HL-60 (cell line): Measurements from ENCODE around the gene SLPI.
A peak's percentile ranks its signal among the peaks of the same experiment; 100 is the strongest.

Source experiments
- DNase-seq, 2 experiments: peaks; one replicate each; pipeline ENCODE4 v3.0.0-alpha.2; 2010 to 2020; ENCODE audit warnings: low read depth in 1 of 2, low spot score in 1 of 2
- H3K27ac ChIP-seq: fragments of 250-450 bp; sonication (Bioruptor Pico); replicated peaks from 2 replicates; pipeline ENCODE4 v1.5.1; 2020; ENCODE audit warnings: mild to moderate bottlenecking, moderate library complexity
- H3K27me3 ChIP-seq: fragments of 250-450 bp; sonication (Bioruptor Pico); 2 replicates; pipeline ENCODE4 v1.5.1; 2021; ENCODE audit warnings: mild to moderate bottlenecking, moderate library complexity; ENCODE audit not compliant: insufficient read depth, poor library complexity, severe bottlenecking
- H3K4me3 ChIP-seq: replicated peaks from 2 replicates; pipeline ENCODE4 v1.5.1; 2011; ENCODE audit warnings: mild to moderate bottlenecking, control low read depth, low read length; ENCODE audit not compliant: insufficient read depth
- CTCF ChIP-seq: IDR thresholded peaks from one replicate; pipeline ENCODE4 v1.5.1; 2011; ENCODE audit warnings: low read length, control low read depth, inconsistent platforms; ENCODE audit not compliant: insufficient read depth
- GABPA ChIP-seq: IDR thresholded peaks from 2 replicates; pipeline ENCODE4 v1.6.1; 2012; ENCODE audit warnings: low read depth
- POLR2AphosphoS5 ChIP-seq: IDR thresholded peaks from 2 replicates; pipeline ENCODE4 v1.6.1; 2012; ENCODE audit warnings: low read depth
- SPI1 ChIP-seq: IDR thresholded peaks from 2 replicates; pipeline ENCODE4 v1.6.1; 2012; ENCODE audit warnings: low read depth, mild to moderate bottlenecking, borderline replicate concordance
- TF ChIP-seq, protein P1 (sequence below): IDR thresholded peaks from 2 replicates; pipeline ENCODE4 v1.6.1; 2012; ENCODE audit warnings: low read depth; ENCODE audit not compliant: insufficient replicate concordance

Gene SLPI

DNA sequence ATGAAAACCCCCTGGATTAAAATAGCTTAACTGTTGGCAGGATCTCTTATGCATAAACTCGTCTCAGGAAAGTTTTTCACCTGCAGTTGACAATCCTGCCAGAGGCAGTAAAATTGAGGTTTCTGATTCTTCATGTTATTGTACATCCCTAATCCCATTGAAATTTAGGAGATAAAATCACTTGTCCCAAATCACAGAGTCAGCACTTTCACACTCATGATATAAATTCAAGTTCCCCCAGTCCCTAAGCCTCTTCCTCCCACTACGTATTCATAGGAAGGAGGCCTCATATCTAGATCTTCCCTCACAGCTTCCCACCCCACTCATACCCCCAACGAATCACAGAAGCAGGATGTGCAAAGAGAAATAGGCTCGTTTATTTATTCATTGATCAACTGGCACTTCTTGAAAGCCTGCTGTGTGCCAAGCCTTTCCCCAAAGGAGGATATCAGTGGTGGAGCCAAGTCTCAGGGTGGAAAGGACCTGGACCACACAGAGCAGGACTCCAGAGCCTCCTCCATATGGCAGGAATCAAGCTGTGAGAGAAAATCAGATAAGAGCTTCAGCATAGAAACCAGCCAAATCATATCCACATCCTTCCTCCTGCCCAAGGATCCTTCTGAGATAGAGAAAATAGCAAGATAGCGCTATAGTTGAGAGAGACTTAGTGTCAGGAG is 2.3 kb downstream of the SLPI start:
- Histone ChIP-seq H3K27ac (no peak overlapping the region), H3K4me3 (no peak overlapping the region), H3K27me3 (no peaks in the 10 kb centered on the region)
- no peak for DNase-seq
- TF ChIP-seq GABPA (no peak), CTCF (no peak), SPI1 (no peak), POLR2AphosphoS5 (no peak)
- TF ChIP-seq, protein P1, sequence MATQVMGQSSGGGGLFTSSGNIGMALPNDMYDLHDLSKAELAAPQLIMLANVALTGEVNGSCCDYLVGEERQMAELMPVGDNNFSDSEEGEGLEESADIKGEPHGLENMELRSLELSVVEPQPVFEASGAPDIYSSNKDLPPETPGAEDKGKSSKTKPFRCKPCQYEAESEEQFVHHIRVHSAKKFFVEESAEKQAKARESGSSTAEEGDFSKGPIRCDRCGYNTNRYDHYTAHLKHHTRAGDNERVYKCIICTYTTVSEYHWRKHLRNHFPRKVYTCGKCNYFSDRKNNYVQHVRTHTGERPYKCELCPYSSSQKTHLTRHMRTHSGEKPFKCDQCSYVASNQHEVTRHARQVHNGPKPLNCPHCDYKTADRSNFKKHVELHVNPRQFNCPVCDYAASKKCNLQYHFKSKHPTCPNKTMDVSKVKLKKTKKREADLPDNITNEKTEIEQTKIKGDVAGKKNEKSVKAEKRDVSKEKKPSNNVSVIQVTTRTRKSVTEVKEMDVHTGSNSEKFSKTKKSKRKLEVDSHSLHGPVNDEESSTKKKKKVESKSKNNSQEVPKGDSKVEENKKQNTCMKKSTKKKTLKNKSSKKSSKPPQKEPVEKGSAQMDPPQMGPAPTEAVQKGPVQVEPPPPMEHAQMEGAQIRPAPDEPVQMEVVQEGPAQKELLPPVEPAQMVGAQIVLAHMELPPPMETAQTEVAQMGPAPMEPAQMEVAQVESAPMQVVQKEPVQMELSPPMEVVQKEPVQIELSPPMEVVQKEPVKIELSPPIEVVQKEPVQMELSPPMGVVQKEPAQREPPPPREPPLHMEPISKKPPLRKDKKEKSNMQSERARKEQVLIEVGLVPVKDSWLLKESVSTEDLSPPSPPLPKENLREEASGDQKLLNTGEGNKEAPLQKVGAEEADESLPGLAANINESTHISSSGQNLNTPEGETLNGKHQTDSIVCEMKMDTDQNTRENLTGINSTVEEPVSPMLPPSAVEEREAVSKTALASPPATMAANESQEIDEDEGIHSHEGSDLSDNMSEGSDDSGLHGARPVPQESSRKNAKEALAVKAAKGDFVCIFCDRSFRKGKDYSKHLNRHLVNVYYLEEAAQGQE: no peak

DNA sequence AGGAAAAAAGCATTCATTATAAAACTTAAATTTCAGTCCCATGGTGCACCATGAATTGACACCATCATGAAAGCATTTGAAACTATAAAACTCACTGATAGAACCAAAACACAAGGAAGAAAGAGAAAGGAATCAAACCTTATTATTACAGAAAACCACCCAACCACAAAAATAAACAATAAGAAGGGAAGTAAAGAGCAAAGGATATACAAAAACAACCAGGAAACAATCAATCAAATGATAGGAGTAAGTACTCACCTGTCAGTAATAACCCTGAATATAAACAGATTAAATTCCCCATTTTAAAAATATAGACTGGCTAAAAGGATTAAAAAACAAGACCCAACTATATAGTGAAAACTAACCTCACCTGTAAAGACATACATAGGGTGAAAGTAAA is 5.8 kb downstream of the SLPI start:
- no peak for TF ChIP-seq GABPA
- no peak overlapping the region for H3K27ac ChIP-seq
- no peak for DNase-seq
- H3K27me3 ChIP-seq: no peaks in the 10 kb centered on the region
- no peak overlapping the region for H3K4me3 ChIP-seq

DNA sequence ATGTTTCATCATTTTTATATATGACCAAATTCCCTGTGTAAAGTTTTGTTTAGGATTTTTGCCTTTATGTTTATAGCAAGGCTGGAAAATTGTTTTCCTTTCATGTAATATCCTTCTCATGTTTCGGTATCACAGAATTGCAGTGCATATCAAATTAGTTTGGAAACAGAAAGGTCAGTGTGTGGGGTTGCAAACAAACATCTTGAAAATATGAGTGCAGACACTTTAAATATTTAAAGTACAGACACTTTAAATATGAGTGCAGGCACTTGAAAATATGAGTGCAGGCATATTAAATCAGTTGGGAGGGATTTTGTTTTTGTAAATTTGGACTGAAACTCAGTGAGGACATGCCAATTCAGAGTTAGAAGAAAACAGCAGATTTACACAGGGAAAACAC is 6.5 kb downstream of the SLPI start:
- no peaks in the 10 kb centered on the region for H3K27me3 ChIP-seq
- H3K4me3 ChIP-seq: no peak overlapping the region
- TF ChIP-seq GABPA: no peak
- no peak for TF ChIP-seq POLR2AphosphoS5
- no peak for TF ChIP-seq CTCF
- TF ChIP-seq, protein P1: no peak
- TF ChIP-seq SPI1: no peak
- DNase-seq: no peak
- no peak overlapping the region for H3K27ac ChIP-seq

- Histone ChIP-seq H3K27ac (peak overlapping the region; percentile 61), H3K27me3 (no peaks in the 10 kb centered on the region), H3K4me3 (no peak overlapping the region)
- peak in 1 of 2 experiments; percentile 64 for DNase-seq
- TF ChIP-seq, protein P1: no peak
- no peak for TF ChIP-seq GABPA
- no peak for TF ChIP-seq CTCF
- TF ChIP-seq SPI1: no peak
- TF ChIP-seq POLR2AphosphoS5: no peak
Observed at GRCh38 chr20:45246109-45246508, 8.3 kb downstream of the SLPI start.
